ENCODE results near the gene ALKBH6. TPM values are rescaled to one million over a fixed set of nuclear protein-coding genes. Genes with fewer than 3 reads are reported as not detected.
"Not testable (repeated sequence)": the region's sequence is repeated elsewhere in the genome, so short reads cannot be mapped to it uniquely, and the experiment has no call there.

Gene ALKBH6
- total RNA-seq, 1 donor = 6.6 TPM

DNA sequence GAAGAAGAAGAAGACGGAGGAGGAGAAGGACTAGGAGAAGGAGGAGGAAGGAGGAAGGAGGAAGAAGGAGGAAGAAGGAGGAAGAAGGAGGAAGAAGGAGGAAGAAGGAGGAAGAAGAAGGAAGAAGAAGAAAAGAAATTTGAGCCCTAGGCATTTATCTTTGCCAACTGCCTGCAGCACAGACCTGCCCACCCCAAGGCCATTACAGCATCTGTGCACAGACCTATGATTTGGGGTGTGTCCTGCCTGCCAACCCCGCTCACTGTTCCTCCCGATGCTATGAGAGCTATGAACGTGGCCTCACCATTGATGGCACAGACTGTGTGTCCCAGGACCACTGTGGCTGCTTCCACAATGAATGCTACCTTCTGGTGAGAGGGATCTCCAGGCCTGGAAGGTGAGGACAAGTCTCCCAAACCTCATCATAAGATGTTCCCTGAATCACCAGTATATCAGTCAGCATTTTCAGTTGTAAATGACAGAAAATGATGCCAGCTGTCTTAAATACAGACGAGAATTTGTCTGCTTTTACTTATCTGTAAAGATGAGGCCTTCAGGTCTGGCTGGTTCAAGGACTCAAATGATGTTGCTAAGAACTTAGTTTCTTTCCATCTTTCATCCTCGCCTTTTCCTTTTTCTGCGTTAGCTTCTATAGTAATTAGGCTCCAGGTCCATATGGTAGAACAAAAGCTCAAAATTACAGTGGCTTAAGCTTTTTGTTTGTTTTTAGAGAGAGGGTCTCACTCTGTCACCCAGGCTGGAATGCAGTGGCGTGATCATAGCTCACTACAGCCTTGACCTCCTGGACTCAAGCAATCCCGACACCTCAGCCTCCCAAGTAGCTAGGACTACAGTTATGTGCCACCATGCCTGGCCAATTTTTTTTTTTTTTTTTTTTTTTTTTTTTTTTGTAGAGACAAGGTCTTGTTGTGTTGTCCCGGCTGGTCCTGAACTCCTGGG is 23.0 kb downstream of the ALKBH6 start:
- H3K4me1 ChIP-seq (ENCODE audit: insufficient read depth, low read length) = peaks cover 25% of the 10 kb centered on the region
- no peaks in the 10 kb centered on the region for H3K27me3 ChIP-seq (ENCODE audit: insufficient read depth, low read length)
- H3K9me3 ChIP-seq (ENCODE audit: low read depth, low read length) = no peaks in the 10 kb centered on the region
- no peak overlapping the region for H3K4me3 ChIP-seq (ENCODE audit: low read length)

- Histone ChIP-seq H3K4me1 (ENCODE audit: insufficient read depth, low read length) (peaks cover 17% of the 10 kb centered on the region), H3K9me3 (ENCODE audit: low read depth, low read length) (no peaks in the 10 kb centered on the region), H3K4me3 (ENCODE audit: low read length) (no peak overlapping the region), H3K27me3 (ENCODE audit: insufficient read depth, low read length) (peaks cover 3% of the 10 kb centered on the region)
These were observed 23.9 kb downstream of the ALKBH6 start for GRCh38 chr19:35990156-35990555.

- Histone ChIP-seq H3K9me3 (ENCODE audit: low read depth, low read length) (no peaks in the 10 kb centered on the region), H3K4me1 (ENCODE audit: insufficient read depth, low read length) (peaks cover 7% of the 10 kb centered on the region), H3K27me3 (ENCODE audit: insufficient read depth, low read length) (peaks cover 3% of the 10 kb centered on the region), H3K4me3 (ENCODE audit: low read length) (no peak overlapping the region)
These were observed 25.2 kb downstream of the ALKBH6 start for GRCh38 chr19:35988824-35989223.

GRCh38 chr19:35987571-35987896 is 26.5 kb downstream of the ALKBH6 start:
- Histone ChIP-seq H3K4me3 (ENCODE audit: low read length) (no peak overlapping the region), H3K27me3 (ENCODE audit: insufficient read depth, low read length) (peaks cover 3% of the 10 kb centered on the region), H3K4me1 (ENCODE audit: insufficient read depth, low read length) (peaks cover 6% of the 10 kb centered on the region), H3K9me3 (ENCODE audit: low read depth, low read length) (no peaks in the 10 kb centered on the region)

GRCh38 chr19:35986664-35987570 is 27.1 kb downstream of the ALKBH6 start:
- peaks cover 6% of the 10 kb centered on the region for H3K4me1 ChIP-seq (ENCODE audit: insufficient read depth, low read length)
- H3K9me3 ChIP-seq (ENCODE audit: low read depth, low read length) = no peaks in the 10 kb centered on the region
- H3K4me3 ChIP-seq (ENCODE audit: low read length) = no peak overlapping the region
- peaks cover 3% of the 10 kb centered on the region for H3K27me3 ChIP-seq (ENCODE audit: insufficient read depth, low read length)

- H3K4me3 ChIP-seq (ENCODE audit: low read length) = no peak overlapping the region
- peaks cover 6% of the 10 kb centered on the region for H3K4me1 ChIP-seq (ENCODE audit: insufficient read depth, low read length)
- H3K27me3 ChIP-seq (ENCODE audit: insufficient read depth, low read length) = peaks cover 3% of the 10 kb centered on the region
- no peaks in the 10 kb centered on the region for H3K9me3 ChIP-seq (ENCODE audit: low read depth, low read length)
These were observed 27.9 kb downstream of the ALKBH6 start for GRCh38 chr19:35986111-35986510.

GRCh38 chr19:35983177-35983576 is 30.8 kb downstream of the ALKBH6 start:
- no peaks in the 10 kb centered on the region for H3K9me3 ChIP-seq (ENCODE audit: low read depth, low read length)
- H3K27me3 ChIP-seq (ENCODE audit: insufficient read depth, low read length) = peaks cover 3% of the 10 kb centered on the region
- H3K4me1 ChIP-seq (ENCODE audit: insufficient read depth, low read length) = peaks cover 6% of the 10 kb centered on the region
- no peak overlapping the region for H3K4me3 ChIP-seq (ENCODE audit: low read length)

GRCh38 chr19:35980997-35981396 is 33.0 kb downstream of the ALKBH6 start:
- not testable (repeated sequence) for H3K9me3 ChIP-seq (ENCODE audit: low read depth, low read length); H3K4me3 ChIP-seq (ENCODE audit: low read length); H3K27me3 ChIP-seq (ENCODE audit: insufficient read depth, low read length); H3K4me1 ChIP-seq (ENCODE audit: insufficient read depth, low read length)

- no peaks in the 10 kb centered on the region for H3K4me1 ChIP-seq (ENCODE audit: insufficient read depth, low read length)
- H3K4me3 ChIP-seq (ENCODE audit: low read length) = no peak overlapping the region
- no peaks in the 10 kb centered on the region for H3K27me3 ChIP-seq (ENCODE audit: insufficient read depth, low read length)
- no peaks in the 10 kb centered on the region for H3K9me3 ChIP-seq (ENCODE audit: low read depth, low read length)
These were observed 35.1 kb downstream of the ALKBH6 start for GRCh38 chr19:35978832-35979365.

DNA sequence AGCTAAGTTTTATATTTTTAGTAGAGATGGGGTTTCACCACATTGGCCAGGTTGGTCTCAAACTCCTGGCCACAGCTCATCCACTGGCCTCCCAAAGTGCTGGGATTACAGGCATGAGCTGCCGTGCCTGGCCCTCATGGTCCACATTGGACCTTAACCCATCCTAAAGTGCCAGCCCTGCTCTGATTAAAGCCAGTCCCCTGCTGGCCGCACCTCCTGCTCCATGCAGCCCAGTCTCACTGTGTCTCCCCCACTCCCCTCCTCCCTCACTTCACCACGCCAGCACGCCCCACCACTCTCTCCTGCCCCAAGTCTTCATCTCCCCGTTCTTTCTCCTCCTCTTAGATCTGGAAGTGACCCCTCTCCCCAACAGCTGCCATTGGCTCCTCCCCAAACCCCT is 35.7 kb downstream of the ALKBH6 start:
- no peaks in the 10 kb centered on the region for H3K4me1 ChIP-seq (ENCODE audit: insufficient read depth, low read length)
- no peaks in the 10 kb centered on the region for H3K27me3 ChIP-seq (ENCODE audit: insufficient read depth, low read length)
- H3K9me3 ChIP-seq (ENCODE audit: low read depth, low read length) = no peaks in the 10 kb centered on the region
- no peak overlapping the region for H3K4me3 ChIP-seq (ENCODE audit: low read length)

DNA sequence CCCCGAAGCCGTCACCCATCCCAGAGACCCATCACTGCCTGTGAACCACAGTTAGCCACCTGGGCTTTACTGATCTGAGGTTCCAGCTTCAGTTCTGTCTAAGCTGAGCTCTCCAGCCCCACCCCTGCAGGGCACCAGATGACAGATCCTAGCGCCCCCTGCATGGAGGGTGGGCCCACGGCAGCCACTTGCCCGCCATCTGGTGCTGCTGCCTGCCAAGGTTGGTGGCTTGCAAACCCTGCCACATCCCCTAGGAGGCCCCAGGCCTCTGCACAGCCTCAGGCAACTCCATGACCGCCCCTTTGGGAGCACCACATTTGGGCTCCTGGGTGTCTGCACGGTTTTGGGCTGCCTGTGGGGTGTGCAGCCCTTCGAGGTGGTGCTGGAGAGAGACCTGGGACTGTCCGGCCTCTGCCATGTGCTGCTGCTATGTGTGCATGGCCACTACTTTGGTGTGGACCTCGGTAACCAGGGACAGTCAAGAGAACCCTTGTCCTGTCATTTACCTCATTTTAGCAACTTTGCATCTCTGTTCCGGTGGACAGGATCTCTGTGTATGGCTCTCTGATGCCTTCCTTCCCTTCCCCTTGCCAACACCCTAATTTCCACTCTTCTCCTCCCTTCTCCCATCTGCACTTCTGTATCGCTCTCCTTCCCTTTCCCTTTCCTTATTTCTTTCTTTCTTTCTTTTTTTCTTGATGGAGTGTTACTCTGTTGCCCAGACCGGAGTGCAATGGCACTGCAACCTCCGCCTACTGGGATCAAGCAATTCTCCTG is 36.4 kb downstream of the ALKBH6 start:
- Histone ChIP-seq H3K4me1 (ENCODE audit: insufficient read depth, low read length) (no peaks in the 10 kb centered on the region), H3K9me3 (ENCODE audit: low read depth, low read length) (no peaks in the 10 kb centered on the region), H3K27me3 (ENCODE audit: insufficient read depth, low read length) (no peaks in the 10 kb centered on the region), H3K4me3 (ENCODE audit: low read length) (no peak overlapping the region)

- no peaks in the 10 kb centered on the region for H3K27me3 ChIP-seq (ENCODE audit: insufficient read depth, low read length)
- no peaks in the 10 kb centered on the region for H3K9me3 ChIP-seq (ENCODE audit: low read depth, low read length)
- no peaks in the 10 kb centered on the region for H3K4me1 ChIP-seq (ENCODE audit: insufficient read depth, low read length)
- no peak overlapping the region for H3K4me3 ChIP-seq (ENCODE audit: low read length)
These were observed 38.3 kb downstream of the ALKBH6 start for GRCh38 chr19:35975608-35976214.

DNA sequence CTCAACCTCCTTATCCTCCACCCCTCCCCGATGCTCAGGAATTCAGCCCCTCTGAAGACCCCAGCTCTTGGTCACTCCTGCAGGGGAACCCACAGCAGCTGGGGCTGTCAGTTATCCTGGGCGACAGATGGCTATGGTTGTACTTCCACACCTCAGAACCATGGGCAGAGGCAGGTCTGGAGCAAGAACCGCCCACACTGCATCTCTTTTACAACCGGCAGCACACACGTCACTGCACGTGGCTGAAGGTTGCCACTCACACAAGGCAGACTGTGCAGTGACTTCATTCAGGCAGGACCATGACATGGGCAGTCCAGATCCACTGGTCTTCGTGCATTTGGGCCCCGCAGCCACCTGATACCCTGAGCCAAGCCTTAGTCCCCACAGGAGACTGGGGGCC is 40.5 kb downstream of the ALKBH6 start:
- H3K27me3 ChIP-seq (ENCODE audit: insufficient read depth, low read length) = no peaks in the 10 kb centered on the region
- no peaks in the 10 kb centered on the region for H3K4me1 ChIP-seq (ENCODE audit: insufficient read depth, low read length)
- H3K9me3 ChIP-seq (ENCODE audit: low read depth, low read length) = no peaks in the 10 kb centered on the region
- no peak overlapping the region for H3K4me3 ChIP-seq (ENCODE audit: low read length)

GRCh38 chr19:35966771-35967170 is 47.2 kb downstream of the ALKBH6 start:
- H3K4me1 ChIP-seq (ENCODE audit: insufficient read depth, low read length) = no peaks in the 10 kb centered on the region
- no peaks in the 10 kb centered on the region for H3K27me3 ChIP-seq (ENCODE audit: insufficient read depth, low read length)
- H3K9me3 ChIP-seq (ENCODE audit: low read depth, low read length) = no peaks in the 10 kb centered on the region
- H3K4me3 ChIP-seq (ENCODE audit: low read length) = no peak overlapping the region

Measured in mononuclear cell (primary cell).